Heart left ventricle (tissue), 16 donors: Measurements from ENCODE around the gene PSAPL1. TPM values are rescaled to one million over a fixed set of nuclear protein-coding genes. Genes with fewer than 3 reads are reported as not detected.

Source experiments
- ATAC-seq, 4 donors: fragments of 200-7000 bp; cut with Tn5 transposase; one replicate each; pipeline ENCODE4 v1.9.1; 2020 to 2022; ENCODE audit warnings: moderate library complexity in 4 of 4, mild to moderate bottlenecking in 3 of 4, moderate number of reproducible peaks in 1 of 4
- DNase-seq, 5 donors: peaks; one replicate each; pipeline ENCODE4 v3.0.0-alpha.2; 2020
- H3K27ac ChIP-seq, 12 donors: fragments of 200-600 bp; sonication (generic) in 4 of 12; one replicate each; pipeline versions ENCODE4 v1.5.0 to v1.8.0; 2016 to 2022; ENCODE audit warnings: mild to moderate bottlenecking in 2 of 12
- H3K27me3 ChIP-seq, 9 donors: fragments of 200-600 bp; sonication (generic) in 2 of 9; one replicate each; pipeline versions ENCODE4 v1.5.1 to v1.8.0; 2016 to 2022; ENCODE audit warnings: mild to moderate bottlenecking in 3 of 9
- H3K36me3 ChIP-seq, 9 donors: fragments of 200-600 bp; sonication (generic) in 2 of 9; one replicate each; pipeline versions ENCODE4 v1.5.0 to v1.8.0; 2018 to 2022; ENCODE audit warnings: mild to moderate bottlenecking in 2 of 9
- H3K4me1 ChIP-seq, 12 donors: fragments of 200-600 bp; sonication (generic) in 4 of 12; one replicate each; pipeline versions ENCODE4 v1.5.0 to v1.8.0; 2016 to 2022; ENCODE audit warnings: mild to moderate bottlenecking in 3 of 12
- H3K4me3 ChIP-seq, 12 donors: fragments of 200-600 bp; sonication (generic) in 4 of 12; one replicate each; pipeline versions ENCODE4 v1.5.0 to v1.8.0; 2017 to 2022; ENCODE audit warnings: mild to moderate bottlenecking in 9 of 12, moderate library complexity in 4 of 12
- H3K9me3 ChIP-seq, 12 donors: fragments of 200-600 bp; sonication (generic) in 4 of 12; one replicate each; pipeline versions ENCODE4 v1.5.0 to v1.8.0; 2016 to 2022; ENCODE audit warnings: mild to moderate bottlenecking in 1 of 12
- CTCF ChIP-seq, 12 donors: fragments of 200-600 bp; sonication (generic) in 4 of 12; IDR thresholded peaks; one replicate each; pipeline versions ENCODE4 v1.5.0 to v1.8.0; 2018 to 2022; ENCODE audit warnings: antibody characterized with exemption in 12 of 12, mild to moderate bottlenecking in 5 of 12
- POLR2A ChIP-seq, 2 donors: fragments of 450-650 bp; IDR thresholded peaks; one replicate each; pipeline ENCODE4 v1.6.1; 2017; ENCODE audit warnings: antibody characterized with exemption in 2 of 2, mild to moderate bottlenecking in 2 of 2, moderate library complexity in 2 of 2
- whole genome bisulfite sequencing, 4 donors: extraction: QIAGEN DNeasy Blood & Tissue Kit in 2 of 4; methylation state at CpG; one replicate each; pipeline versions ENCODE4 v1.1.5 to v1.1.7; 2013 to 2018; 5-methylcytosine and 5-hydroxymethylcytosine counted together
- intact Hi-C, 10 donors: fragments of 100-400 bp; cut with DNase I; formaldehyde crosslinking; loops; one replicate each; pipeline versions ENCODE4 v1.11.1 to v1.14.2; 2022
- polyA plus RNA-seq, 2 donors: library from polyadenylated mRNA; stranded (reverse); fragments of 200-250 nt; gene quantifications; one replicate each; pipeline ENCODE4 v1.2.3, GENCODE V29; 2013
- total RNA-seq, 9 donors: library from RNA; depleted of rRNA in 2 of 9; stranded (reverse); fragments of >200 nt in 2 of 9; fragmentation: NEBNext Ultra II Directional in 3 of 9; extraction: Animal tissue kit (Norgen Biotek cat#: 25700) in 3 of 9; gene quantifications; one replicate each; pipeline versions ENCODE4 v1.1.0 to v1.2.4, GENCODE V29; 2016 to 2023
- donor health status: ischemic (EF 13 %, LVEDD 7.1; RV severe dilation, severe dysfunction).
- donor health status: healthy with polysubstance abuse.
- donor health status: DM: no; HTN: yes; CAD: no.
- donor health status: DM: no; HTN: no; CAD: no.
- donor health status: ischemic (EF 25% LVEDD 6.9; RV normal size, moderate dysfunction).
- donor health status: ischemic (EF 25% LVEDD 5.7; RV mildly dilated, moderate dysfunction).
- donor health status: healthy.
- donor health status: DM: yes; HTN: yes; CAD: no.
- donor health status: ischemic (EF 35%, LVEDD 5.7; RV mildly dilated, moderate dysfunction).
- donor health status: nonischemic (EF 11% LVEDD 7.7; RV severe dilation, severe dysfunction).
- donor health status: DM: yes; HTN: yes; CAD: no.
- donor health status: PGD.
- donor health status: ischemic (EF 29% LVEDD 5.4; RV normal size, mild dysfunction).
- donor health status: nonischemic (EF 23%, LVEDD 6.1; RV moderate dilation, normal function).

PSAPL1 gene
- total and polyA plus RNA-seq, 11 donors = 0.11 TPM; not detected in 10

- 84 to 89% (median 85%) methylated on average over 12 of the region's 12 CpGs for WGBS, 4 donors
- Histone ChIP-seq H3K27ac (no peak overlapping the region), H3K36me3 (no peaks in the 10 kb centered on the region), H3K9me3 (no peaks in the 10 kb centered on the region), H3K27me3 (peaks cover 0 to 15% (median 0%) of the 10 kb centered on the region in 9 donors), H3K4me1 (no peaks in the 10 kb centered on the region), H3K4me3 (no peak overlapping the region)
- ATAC-seq (no peak), DNase-seq (no peak)
- intact Hi-C loops = no loop called here
- TF ChIP-seq POLR2A (IDR thresholded peaks at IDR 0.05) (no peak), CTCF (IDR thresholded peaks at IDR 0.05) (no peak)
Observed at GRCh38 chr4:7444731-7445130, 10.0 kb upstream of the PSAPL1 start.

GRCh38 chr4:7444314-7444713 lies 9.6 kb upstream of the PSAPL1 start:
- no peak overlapping the region for H3K27ac ChIP-seq
- ATAC-seq (no peak), DNase-seq (no peak)
- peaks cover 0 to 15% (median 0%) of the 10 kb centered on the region in 9 donors for H3K27me3 ChIP-seq
- H3K4me1 ChIP-seq = no peaks in the 10 kb centered on the region
- no peaks in the 10 kb centered on the region for H3K9me3 ChIP-seq
- 84 to 95% (median 92%) methylated on average over 3 of the region's 3 CpGs for WGBS, 4 donors
- TF ChIP-seq POLR2A (IDR thresholded peaks at IDR 0.05) (no peak), CTCF (IDR thresholded peaks at IDR 0.05) (no peak)
- no peaks in the 10 kb centered on the region for H3K36me3 ChIP-seq
- intact Hi-C loops = no loop called here
- no peak overlapping the region for H3K4me3 ChIP-seq

- no peak overlapping the region for H3K27ac ChIP-seq
- WGBS, 4 donors = 47 to 60% (median 58%) methylated on average over 13 to 15 of the region's 15 CpGs
- H3K4me3 ChIP-seq = no peak overlapping the region
- no peak for DNase-seq
- no peak for ATAC-seq
- H3K27me3 ChIP-seq = peaks cover 0 to 15% (median 0%) of the 10 kb centered on the region in 9 donors
- intact Hi-C loops = no loop called here
- TF ChIP-seq POLR2A (IDR thresholded peaks at IDR 0.05) = no peak
- no peak for TF ChIP-seq CTCF (IDR thresholded peaks at IDR 0.05)
- no peaks in the 10 kb centered on the region for H3K36me3 ChIP-seq
- peaks cover 0 to 5% (median 0%) of the 10 kb centered on the region in 12 donors for H3K9me3 ChIP-seq
- no peaks in the 10 kb centered on the region for H3K4me1 ChIP-seq
Observed at GRCh38 chr4:7442574-7443162, 7.9 kb upstream of the PSAPL1 start.

- no peak for DNase-seq
- H3K9me3 ChIP-seq = peaks cover 0 to 5% (median 0%) of the 10 kb centered on the region in 12 donors
- no peak overlapping the region for H3K4me3 ChIP-seq
- no peak for TF ChIP-seq CTCF (IDR thresholded peaks at IDR 0.05)
- TF ChIP-seq POLR2A (IDR thresholded peaks at IDR 0.05) = no peak
- no peak for ATAC-seq
- intact Hi-C loops = no loop called here
- 82 to 87% (median 84%) methylated on average over 7 of the region's 7 CpGs for WGBS, 4 donors
- no peak overlapping the region for H3K27ac ChIP-seq
- H3K27me3 ChIP-seq = peaks cover 0 to 15% (median 0%) of the 10 kb centered on the region in 9 donors
- no peaks in the 10 kb centered on the region for H3K4me1 ChIP-seq
- H3K36me3 ChIP-seq = no peaks in the 10 kb centered on the region
Observed at GRCh38 chr4:7441201-7441600, 6.5 kb upstream of the PSAPL1 start.
